HL-60 (cell line): ENCODE measurements around the gene MUC5AC.

ENCODE experiments used
- DNase-seq, 2 experiments: peaks; one replicate each; pipeline ENCODE4 v3.0.0-alpha.2; 2010 to 2020; ENCODE audit warnings: low read depth in 1 of 2, low spot score in 1 of 2
- H3K27ac ChIP-seq: fragments of 250-450 bp; sonication (Bioruptor Pico); replicated peaks from 2 replicates; pipeline ENCODE4 v1.5.1; 2020; ENCODE audit warnings: mild to moderate bottlenecking, moderate library complexity
- H3K27me3 ChIP-seq: fragments of 250-450 bp; sonication (Bioruptor Pico); 2 replicates; pipeline ENCODE4 v1.5.1; 2021; ENCODE audit warnings: mild to moderate bottlenecking, moderate library complexity; ENCODE audit not compliant: insufficient read depth, poor library complexity, severe bottlenecking
- H3K4me3 ChIP-seq: replicated peaks from 2 replicates; pipeline ENCODE4 v1.5.1; 2011; ENCODE audit warnings: mild to moderate bottlenecking, control low read depth, low read length; ENCODE audit not compliant: insufficient read depth
- GABPA ChIP-seq: IDR thresholded peaks from 2 replicates; pipeline ENCODE4 v1.6.1; 2012; ENCODE audit warnings: low read depth
- POLR2AphosphoS5 ChIP-seq: IDR thresholded peaks from 2 replicates; pipeline ENCODE4 v1.6.1; 2012; ENCODE audit warnings: low read depth
- SPI1 ChIP-seq: IDR thresholded peaks from 2 replicates; pipeline ENCODE4 v1.6.1; 2012; ENCODE audit warnings: low read depth, mild to moderate bottlenecking, borderline replicate concordance
- TF ChIP-seq, protein P1 (sequence below): IDR thresholded peaks from 2 replicates; pipeline ENCODE4 v1.6.1; 2012; ENCODE audit warnings: low read depth; ENCODE audit not compliant: insufficient replicate concordance
- TF ChIP-seq, protein P2 (sequence below): IDR thresholded peaks from one replicate; pipeline ENCODE4 v1.5.1; 2011; ENCODE audit warnings: low read length, control low read depth, inconsistent platforms; ENCODE audit not compliant: insufficient read depth

Gene MUC5AC

DNA sequence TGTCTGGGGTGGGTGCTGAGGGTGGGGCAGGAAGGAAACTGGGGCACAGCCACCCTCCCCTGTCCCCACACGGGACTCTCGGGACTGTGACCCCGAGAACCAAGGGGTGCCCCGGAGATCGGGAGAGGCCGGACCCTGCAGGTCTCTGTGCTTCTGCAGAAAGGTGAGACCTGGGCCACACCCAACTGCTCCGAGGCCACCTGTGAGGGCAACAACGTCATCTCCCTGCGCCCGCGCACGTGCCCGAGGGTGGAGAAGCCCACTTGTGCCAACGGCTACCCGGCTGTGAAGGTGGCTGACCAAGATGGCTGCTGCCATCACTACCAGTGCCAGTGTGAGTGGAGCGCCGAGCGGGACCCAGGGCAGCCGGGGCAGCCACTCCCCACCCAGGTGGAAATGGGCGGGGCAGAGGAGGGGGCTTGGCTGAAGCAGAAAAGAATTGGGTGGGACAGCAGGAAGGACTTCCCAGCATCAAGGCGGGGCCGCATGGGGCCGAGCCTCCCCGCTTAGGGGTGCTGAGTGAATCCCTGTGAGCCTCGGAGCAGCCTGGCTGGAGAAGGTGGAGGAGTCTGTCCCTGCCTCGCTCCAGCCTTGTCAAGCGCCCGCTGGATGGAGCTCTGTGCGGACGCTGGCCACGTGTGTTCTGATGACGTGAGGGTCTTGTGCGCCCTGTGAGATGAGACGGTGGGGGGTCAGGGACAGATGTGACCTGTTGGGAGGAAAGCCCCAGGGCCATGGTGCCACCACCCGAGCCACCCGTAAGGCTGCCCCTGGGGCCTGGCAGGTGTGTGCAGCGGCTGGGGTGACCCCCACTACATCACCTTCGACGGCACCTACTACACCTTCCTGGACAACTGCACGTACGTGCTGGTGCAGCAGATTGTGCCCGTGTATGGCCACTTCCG lies 35.8 kb downstream of the MUC5AC start:
- no peaks in the 10 kb centered on the region for H3K27me3 ChIP-seq
- TF ChIP-seq, protein P1, sequence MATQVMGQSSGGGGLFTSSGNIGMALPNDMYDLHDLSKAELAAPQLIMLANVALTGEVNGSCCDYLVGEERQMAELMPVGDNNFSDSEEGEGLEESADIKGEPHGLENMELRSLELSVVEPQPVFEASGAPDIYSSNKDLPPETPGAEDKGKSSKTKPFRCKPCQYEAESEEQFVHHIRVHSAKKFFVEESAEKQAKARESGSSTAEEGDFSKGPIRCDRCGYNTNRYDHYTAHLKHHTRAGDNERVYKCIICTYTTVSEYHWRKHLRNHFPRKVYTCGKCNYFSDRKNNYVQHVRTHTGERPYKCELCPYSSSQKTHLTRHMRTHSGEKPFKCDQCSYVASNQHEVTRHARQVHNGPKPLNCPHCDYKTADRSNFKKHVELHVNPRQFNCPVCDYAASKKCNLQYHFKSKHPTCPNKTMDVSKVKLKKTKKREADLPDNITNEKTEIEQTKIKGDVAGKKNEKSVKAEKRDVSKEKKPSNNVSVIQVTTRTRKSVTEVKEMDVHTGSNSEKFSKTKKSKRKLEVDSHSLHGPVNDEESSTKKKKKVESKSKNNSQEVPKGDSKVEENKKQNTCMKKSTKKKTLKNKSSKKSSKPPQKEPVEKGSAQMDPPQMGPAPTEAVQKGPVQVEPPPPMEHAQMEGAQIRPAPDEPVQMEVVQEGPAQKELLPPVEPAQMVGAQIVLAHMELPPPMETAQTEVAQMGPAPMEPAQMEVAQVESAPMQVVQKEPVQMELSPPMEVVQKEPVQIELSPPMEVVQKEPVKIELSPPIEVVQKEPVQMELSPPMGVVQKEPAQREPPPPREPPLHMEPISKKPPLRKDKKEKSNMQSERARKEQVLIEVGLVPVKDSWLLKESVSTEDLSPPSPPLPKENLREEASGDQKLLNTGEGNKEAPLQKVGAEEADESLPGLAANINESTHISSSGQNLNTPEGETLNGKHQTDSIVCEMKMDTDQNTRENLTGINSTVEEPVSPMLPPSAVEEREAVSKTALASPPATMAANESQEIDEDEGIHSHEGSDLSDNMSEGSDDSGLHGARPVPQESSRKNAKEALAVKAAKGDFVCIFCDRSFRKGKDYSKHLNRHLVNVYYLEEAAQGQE, result no peak
- TF ChIP-seq SPI1, result no peak
- TF ChIP-seq, protein P2, sequence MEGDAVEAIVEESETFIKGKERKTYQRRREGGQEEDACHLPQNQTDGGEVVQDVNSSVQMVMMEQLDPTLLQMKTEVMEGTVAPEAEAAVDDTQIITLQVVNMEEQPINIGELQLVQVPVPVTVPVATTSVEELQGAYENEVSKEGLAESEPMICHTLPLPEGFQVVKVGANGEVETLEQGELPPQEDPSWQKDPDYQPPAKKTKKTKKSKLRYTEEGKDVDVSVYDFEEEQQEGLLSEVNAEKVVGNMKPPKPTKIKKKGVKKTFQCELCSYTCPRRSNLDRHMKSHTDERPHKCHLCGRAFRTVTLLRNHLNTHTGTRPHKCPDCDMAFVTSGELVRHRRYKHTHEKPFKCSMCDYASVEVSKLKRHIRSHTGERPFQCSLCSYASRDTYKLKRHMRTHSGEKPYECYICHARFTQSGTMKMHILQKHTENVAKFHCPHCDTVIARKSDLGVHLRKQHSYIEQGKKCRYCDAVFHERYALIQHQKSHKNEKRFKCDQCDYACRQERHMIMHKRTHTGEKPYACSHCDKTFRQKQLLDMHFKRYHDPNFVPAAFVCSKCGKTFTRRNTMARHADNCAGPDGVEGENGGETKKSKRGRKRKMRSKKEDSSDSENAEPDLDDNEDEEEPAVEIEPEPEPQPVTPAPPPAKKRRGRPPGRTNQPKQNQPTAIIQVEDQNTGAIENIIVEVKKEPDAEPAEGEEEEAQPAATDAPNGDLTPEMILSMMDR, result no peak
- no peak for TF ChIP-seq POLR2AphosphoS5
- TF ChIP-seq GABPA, result no peak
- DNase-seq, result no peak
- no peak overlapping the region for H3K4me3 ChIP-seq
- H3K27ac ChIP-seq, result no peak overlapping the region

DNA sequence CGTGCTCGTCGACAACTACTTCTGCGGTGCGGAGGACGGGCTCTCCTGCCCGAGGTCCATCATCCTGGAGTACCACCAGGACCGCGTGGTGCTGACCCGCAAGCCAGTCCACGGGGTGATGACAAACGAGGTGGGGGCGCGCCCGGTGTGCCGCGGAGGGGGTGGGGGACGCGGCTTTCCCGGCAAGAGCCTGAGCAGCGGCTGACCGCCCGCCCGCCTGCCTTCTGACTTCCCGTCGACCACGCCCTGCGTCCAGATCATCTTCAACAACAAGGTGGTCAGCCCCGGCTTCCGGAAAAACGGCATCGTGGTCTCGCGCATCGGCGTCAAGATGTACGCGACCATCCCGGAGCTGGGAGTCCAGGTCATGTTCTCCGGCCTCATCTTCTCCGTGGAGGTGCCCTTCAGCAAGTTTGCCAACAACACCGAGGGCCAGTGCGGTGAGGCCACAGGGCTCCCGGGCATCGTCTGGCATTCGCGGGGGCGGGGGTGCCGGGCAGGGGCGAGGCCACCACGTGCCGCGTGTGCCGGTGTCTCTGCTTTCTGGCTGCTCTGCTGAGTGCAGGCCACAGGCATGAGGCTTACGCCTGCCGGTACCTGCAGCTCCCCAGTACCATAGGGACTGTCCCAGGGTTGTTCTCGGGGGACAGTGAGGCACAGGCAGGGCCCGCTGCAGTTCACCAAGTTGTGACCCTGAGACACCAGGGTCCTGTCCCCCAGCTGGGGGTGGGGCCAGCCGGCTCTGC lies 36.7 kb downstream of the MUC5AC start:
- Histone ChIP-seq H3K27ac (no peak overlapping the region), H3K27me3 (no peaks in the 10 kb centered on the region), H3K4me3 (no peak overlapping the region)
- no peak for TF ChIP-seq POLR2AphosphoS5
- TF ChIP-seq, protein P2, result no peak
- TF ChIP-seq GABPA, result no peak
- TF ChIP-seq, protein P1, result no peak
- no peak for TF ChIP-seq SPI1
- no peak for DNase-seq

DNA sequence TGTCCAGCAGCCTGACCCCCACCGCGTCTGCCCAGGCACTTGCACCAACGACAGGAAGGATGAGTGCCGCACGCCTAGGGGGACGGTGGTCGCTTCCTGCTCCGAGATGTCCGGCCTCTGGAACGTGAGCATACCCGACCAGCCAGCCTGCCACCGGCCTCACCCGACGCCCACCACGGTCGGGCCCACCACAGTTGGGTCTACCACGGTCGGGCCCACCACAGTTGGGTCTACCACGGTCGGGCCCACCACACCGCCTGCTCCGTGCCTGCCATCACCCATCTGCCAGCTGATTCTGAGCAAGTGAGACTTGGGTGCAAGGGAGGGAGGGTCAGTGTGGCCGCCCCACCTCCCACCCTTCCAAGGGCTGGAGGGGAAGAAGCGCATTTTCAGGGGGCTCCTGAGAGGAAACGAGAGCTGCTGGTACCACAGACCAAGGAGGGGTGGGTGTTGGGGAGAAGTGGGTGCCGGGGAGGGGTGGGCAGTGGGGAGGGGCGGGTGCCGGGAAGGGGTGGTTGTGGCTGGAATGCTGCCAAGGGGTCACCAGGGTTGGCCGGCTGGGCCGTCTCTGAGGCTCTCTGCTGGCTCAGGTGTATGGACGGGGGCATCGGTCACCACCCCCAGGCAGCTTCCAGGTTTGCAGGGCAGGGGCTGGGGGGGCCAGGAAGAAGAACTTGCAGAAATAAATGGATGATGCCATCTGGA lies 37.4 kb downstream of the MUC5AC start:
- no peak overlapping the region for H3K4me3 ChIP-seq
- TF ChIP-seq, protein P1, result no peak
- no peak for TF ChIP-seq POLR2AphosphoS5
- no peak for DNase-seq
- H3K27me3 ChIP-seq, result no peaks in the 10 kb centered on the region
- H3K27ac ChIP-seq, result no peak overlapping the region
